DMS53 treated with DMSO at 0.1 percent for 48 hours (cell line): ENCODE data around the gene GUCA2B.

Experiments used
- DNase-seq: peaks from one replicate; lab custom pipeline; 2025; ENCODE audit not compliant: unreplicated experiment; lab: John Stamatoyannopoulos, UW

The GUCA2B gene

GRCh38 chr1:42165511-42166210 lies 12.5 kb downstream of the GUCA2B start:
- peak; percentile 63 for DNase-seq

GRCh38 chr1:42167611-42168390 lies 14.6 kb downstream of the GUCA2B start:
- no peak for DNase-seq

GRCh38 chr1:42168391-42168670 lies 15.1 kb downstream of the GUCA2B start:
- DNase-seq: no peak

GRCh38 chr1:42168763-42169162 lies 15.6 kb downstream of the GUCA2B start:
- DNase-seq: no peak

GRCh38 chr1:42170779-42171621 lies 17.8 kb downstream of the GUCA2B start:
- no peak for DNase-seq

- no peak for DNase-seq
These were observed 18.6 kb downstream of the GUCA2B start for GRCh38 chr1:42171679-42172266.

- DNase-seq: no peak
These were observed 19.3 kb downstream of the GUCA2B start for GRCh38 chr1:42172381-42173133.

GRCh38 chr1:42173155-42173933 lies 20.1 kb downstream of the GUCA2B start:
- peak; percentile 40 for DNase-seq

- no peak for DNase-seq
These were observed 20.9 kb downstream of the GUCA2B start for GRCh38 chr1:42173961-42174735.

- no peak for DNase-seq
These were observed 22.3 kb downstream of the GUCA2B start for GRCh38 chr1:42175314-42176054.

GRCh38 chr1:42176902-42177519 lies 23.8 kb downstream of the GUCA2B start:
- DNase-seq: peak; percentile 24

- DNase-seq: no peak
These were observed 24.4 kb downstream of the GUCA2B start for GRCh38 chr1:42177541-42177981.

GRCh38 chr1:42178249-42178648 lies 25.0 kb downstream of the GUCA2B start:
- no peak for DNase-seq

GRCh38 chr1:42179275-42179674 lies 26.1 kb downstream of the GUCA2B start:
- no peak for DNase-seq

GRCh38 chr1:42179900-42180329 lies 26.7 kb downstream of the GUCA2B start:
- no peak for DNase-seq

GRCh38 chr1:42181687-42182086 lies 28.5 kb downstream of the GUCA2B start:
- no peak for DNase-seq

GRCh38 chr1:42183210-42183956 lies 30.2 kb downstream of the GUCA2B start:
- no peak for DNase-seq
